ENCODE measurements around the gene ETF1.

ETF1 gene

DNA sequence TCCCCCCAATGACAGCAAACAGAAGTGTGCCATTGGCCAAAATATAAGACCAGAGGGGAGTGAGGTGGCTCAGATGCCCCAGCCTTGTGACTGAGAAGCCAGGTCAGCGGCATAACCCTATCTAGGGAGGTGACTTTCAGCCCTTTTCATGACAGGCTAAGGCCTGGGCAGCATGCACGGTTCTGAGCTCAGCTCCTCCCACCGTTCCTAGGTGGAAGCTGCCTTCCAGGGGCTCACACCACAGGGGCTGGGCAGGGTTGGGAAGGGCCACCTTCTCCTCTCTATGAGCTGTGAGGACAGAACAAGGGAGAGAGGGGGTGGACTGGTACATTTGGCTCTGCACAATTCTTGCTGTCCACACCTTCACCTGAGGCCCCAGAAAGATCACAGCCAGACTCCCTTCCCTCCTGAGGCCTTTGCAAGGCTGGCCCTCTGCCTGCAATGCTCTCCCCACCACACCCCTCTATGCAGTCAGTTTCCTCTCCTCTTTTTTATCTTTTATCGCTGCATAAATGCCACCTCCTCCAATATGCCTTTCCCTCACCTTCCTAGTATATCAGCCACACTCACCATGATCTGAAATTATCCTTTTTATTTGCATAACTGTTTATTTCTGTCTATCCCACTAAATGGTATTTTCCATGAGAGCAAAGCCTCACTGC lies 82.9 kb downstream of the ETF1 start:
- no peak for DNase-seq

DNA sequence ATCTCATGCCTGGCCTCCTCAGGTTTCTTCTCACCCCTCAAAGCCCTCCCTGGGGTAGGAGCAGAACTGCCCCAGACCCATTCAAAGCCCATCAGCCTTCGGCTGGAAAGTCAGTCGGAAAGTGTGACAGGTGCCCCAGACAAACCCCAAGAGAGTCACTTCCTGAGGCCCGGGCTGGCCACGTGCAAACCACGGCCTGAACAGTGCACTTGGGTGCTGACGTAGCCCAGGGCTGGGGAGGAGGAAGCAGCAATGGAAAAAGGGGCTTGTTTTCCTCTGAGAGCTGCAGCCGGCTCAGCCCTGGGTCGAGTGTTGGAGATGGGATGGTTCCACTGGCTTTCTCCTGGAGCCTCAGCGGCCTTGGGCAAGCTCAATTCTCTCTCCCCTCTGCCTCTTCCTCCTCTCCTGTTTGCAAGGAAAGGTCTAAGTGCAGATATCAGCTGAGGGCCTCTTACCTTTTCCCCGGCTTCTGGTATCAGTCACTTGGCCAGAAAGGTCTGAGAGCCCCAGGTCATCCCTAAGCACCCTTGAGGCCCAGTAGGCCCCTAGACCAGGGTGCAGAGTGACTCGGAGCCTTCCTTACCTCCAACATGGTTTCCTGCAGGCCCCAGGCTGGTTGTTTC lies 83.6 kb downstream of the ETF1 start:
- DNase-seq, result no peak

DNA sequence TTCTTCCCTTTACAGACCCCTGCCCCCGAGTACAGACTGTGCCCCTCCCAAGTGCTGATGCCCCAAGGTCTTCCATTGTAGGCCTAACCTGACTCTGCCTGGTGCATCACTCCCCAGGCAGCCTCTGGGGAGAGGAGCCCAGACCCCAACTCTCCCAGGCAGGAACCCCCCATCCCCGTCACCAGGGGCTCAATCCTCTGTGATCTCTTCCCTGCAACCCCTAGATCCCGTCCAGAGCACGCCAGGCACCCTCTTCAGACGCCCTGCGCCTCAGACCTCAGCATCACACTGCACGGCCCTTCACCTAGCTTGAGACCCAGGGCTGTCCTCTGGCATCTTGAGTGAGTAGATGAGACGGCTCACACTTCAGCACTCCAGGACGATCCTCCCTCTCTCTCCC lies 84.2 kb downstream of the ETF1 start:
- no peak for DNase-seq

DNA sequence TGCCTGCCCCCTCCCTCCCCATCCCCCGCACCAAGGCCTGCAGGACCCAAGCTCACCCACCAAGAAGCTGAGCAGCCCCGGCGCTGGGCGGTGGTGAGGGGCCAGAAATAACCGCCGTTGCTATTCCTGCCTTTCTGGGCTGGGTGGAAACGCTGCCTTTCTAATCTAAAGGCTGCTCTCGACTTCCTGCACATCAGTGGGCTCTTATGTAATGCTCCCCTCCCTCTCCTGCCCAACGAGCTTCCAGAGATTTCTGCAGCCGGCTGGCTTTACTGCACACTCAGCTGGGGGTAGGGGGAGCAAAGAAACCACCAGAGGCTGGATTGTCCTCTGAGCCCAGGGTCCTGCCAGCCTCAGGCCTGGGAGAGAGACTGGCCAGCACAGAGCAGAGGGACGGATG lies 84.7 kb downstream of the ETF1 start:
- DNase-seq, result no peak

DNA sequence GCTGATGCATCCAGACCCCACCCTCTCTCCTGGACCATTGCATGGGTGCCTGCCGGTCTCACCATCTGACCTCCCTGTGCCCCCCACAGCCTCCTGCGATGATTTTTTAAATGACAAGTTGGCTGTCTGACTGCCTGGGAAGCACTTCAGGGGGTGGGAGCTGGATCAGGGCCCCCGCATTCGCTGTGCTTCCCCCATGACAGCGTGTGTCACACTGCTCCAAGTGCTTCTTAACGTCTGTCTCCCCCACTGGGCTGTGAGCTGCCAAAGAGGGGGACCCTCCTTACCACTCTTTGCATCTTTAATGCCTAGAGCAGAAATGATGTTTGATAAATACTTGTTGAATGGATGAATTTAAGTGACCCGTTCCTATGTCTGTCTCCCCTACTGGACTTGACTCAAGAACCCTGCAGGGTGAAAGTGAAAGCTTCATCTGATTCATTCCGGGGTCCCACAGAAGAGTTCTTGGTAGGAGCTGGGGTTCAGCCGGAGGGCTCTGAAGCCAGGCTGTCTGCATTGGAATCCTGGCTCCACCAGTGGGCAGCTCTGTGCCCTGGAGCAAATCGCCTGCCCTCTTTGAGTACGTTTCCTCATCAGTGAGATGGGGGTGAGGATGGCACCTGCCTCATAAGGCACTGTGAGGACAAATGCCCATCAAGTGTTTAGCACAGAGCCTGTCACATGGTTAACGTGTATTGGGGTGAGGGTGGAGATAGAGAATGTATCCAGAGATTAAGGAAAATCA lies 85.3 kb downstream of the ETF1 start:
- no peak for DNase-seq
